DMS114 treated with DMSO at 0.1 percent for 48 hours (cell line): ENCODE data around the gene APOC3.
"Not testable (repeated sequence)": the region's sequence is repeated elsewhere in the genome, so short reads cannot be mapped to it uniquely, and the experiment has no call there.

Experiments used
- DNase-seq: peaks from one replicate; lab custom pipeline; 2025; ENCODE audit not compliant: unreplicated experiment; lab: John Stamatoyannopoulos, UW

The APOC3 gene

GRCh38 chr11:116830184-116830912 lies 641 bp downstream of the APOC3 start:
- DNase-seq, result no peak

DNA sequence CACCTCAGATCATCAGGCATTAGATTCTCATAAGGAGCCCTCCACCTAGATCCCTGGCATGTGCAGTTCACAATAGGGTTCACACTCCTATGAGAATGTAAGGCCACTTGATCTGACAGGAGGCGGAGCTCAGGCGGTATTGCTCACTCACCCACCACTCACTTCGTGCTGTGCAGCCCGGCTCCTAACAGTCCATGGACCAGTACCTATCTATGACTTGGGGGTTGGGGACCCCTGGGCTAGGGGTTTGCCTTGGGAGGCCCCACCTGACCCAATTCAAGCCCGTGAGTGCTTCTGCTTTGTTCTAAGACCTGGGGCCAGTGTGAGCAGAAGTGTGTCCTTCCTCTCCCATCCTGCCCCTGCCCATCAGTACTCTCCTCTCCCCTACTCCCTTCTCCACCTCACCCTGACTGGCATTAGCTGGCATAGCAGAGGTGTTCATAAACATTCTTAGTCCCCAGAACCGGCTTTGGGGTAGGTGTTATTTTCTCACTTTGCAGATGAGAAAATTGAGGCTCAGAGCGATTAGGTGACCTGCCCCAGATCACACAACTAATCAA lies 2.2 kb downstream of the APOC3 start:
- DNase-seq, result no peak

GRCh38 chr11:116832350-116833290 lies 2.9 kb downstream of the APOC3 start:
- DNase-seq, result no peak

DNA sequence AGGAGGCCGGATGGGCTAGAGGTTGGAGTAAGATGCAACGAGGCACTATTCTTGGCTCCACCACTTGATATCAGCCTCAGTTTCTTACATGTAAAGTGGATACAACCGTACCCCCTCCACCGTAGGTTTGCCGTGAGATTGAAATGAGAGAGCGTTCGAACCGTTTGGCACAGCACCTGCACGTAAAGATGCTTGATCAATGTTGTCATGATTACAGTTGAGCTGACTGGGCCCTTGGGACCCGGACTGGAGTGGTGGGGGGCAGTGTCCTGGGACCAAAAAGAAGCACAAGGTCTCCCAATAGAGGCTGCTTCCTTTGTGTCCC lies 3.7 kb downstream of the APOC3 start:
- DNase-seq, result no peak

DNA sequence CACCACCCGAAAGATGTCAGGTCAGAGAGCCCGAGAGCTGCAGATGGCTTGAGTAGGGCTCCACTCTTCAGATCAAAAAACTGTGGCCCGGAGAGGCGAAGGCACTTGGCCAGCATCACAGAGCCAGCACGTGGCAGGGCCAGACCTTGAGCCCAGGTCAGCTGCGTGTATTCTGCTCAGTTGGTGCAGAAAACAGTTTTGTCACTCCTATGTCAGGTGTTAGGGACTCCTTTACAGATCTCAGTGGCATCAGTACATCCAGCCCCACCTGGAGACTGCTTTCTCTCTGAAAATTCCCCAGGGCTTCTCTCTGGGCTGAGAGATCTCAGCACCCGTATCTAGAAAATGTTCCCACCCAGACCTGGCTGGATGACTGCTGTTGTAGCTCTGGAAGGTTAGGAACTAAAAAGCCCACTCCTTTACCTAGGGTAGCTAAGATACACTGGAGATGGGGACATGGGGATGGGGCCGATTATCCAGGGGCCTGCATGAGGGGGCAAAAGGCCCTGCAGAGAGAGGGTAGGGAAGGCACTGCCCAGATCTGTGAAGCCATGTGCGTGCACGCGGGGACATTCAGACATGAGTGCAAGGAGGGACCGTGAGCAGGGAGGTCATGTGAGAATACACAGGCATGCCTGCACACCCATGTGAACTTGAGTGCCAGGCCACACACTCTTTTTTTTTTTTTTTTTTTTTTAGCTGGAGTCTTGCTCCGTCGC lies 4.3 kb downstream of the APOC3 start:
- DNase-seq, result no peak

DNA sequence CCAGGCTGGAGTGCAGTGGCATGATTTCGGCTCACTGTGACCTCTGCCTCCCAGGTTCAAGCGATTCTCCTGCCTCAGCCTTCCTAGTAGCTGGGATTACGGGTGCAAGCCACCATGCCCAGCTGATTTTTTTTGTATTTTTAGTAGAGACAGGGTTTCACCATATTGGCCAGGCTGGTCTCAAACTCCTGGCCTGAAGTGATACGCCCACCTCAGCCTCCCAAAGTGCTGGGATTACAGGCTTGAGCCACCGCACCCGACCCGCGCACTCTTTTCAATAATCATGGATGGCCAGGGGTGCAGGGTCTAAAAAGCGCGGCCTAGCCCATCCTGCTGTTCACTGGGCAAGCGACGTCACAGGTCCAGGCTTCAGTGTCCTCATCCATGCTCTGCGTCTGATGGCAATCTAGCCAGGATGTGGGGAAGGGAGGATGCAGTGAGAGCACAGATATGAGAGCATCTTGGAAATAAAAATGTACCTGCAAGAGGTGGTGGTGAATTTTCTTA lies 4.9 kb downstream of the APOC3 start:
- DNase-seq, result not testable (repeated sequence)

DNA sequence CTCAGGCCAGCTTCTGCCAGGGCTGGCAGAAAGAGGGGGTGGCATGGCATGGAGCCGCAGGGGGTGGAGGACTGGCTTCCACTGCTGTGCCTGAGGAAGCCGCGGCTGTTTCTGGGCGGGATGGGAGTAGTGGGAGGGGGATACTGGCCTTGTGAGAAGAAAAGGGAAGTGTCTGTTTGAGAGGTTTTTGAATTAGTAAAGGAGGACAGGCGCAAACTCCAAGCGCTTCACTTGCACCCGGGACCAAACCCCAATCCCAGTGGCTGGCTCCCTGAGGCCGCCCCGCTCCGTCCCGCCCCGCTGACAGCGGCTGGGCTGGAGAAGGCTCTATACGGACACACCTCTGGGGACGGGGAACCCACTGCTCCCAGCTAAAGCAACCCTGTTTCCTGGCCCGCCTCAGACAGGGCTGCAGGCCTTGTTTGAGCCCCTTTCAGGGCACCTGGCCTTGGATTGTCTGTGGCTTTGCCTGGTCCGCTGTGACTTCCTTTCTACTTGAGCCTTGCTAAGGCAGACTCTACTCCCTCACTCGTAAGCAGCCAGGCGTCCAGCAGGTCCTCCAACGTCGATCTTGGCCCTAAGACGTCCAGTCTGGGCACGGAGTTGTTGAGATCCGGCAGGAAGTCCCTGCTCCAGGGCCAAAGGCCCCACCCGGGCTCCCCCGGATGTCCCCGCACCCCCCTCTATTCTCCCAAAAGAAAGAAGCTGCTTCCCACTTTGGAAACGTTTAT lies 5.5 kb downstream of the APOC3 start:
- no peak for DNase-seq

DNA sequence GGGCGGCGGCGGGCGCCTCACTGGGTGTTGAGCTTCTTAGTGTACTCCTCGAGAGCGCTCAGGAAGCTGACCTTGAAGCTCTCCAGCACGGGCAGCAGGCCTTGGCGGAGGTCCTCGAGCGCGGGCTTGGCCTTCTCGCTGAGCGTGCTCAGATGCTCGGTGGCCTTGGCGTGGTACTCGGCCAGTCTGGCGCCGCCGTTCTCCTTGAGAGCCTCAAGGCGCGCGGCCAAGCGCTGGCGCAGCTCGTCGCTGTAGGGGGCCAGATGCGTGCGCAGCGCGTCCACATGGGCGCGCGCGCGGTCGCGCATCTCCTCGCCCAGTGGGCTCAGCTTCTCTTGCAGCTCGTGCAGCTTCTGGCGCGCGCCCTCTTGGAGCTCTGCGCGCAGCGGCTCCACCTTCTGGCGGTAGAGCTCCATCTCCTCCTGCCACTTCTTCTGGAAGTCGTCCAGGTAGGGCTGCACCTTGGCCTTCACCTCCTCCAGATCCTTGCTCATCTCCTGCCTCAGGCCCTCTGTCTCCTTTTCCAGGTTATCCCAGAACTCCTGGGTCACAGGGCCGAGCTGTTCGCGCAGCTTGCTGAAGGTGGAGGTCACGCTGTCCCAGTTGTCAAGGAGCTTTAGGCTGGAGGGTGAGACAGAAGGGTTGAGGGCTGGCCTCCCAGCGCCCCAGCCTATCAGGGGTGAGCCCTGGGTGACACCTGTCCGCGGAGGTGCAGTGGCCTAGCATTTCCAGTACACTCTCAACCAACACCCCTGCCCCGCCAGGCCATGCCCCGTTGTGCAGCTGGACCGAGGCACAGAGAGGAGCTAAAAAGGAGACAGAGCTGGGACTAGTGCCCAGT lies 6.3 kb downstream of the APOC3 start:
- DNase-seq, result peak; percentile 60

GRCh38 chr11:116836632-116836991 lies 6.9 kb downstream of the APOC3 start:
- DNase-seq, result no peak

- no peak for DNase-seq
These were observed 7.8 kb downstream of the APOC3 start, which contains the start of gene APOA1 for GRCh38 chr11:116837231-116838091. APOA1 (minus strand) TSS chr11:116837622; CDS start chr11:116837387, 235 bp downstream.

GRCh38 chr11:116838321-116839084 lies 8.8 kb downstream of the APOC3 start:
- no peak for DNase-seq

GRCh38 chr11:116840224-116840745 lies 10.6 kb downstream of the APOC3 start:
- DNase-seq, result no peak

GRCh38 chr11:116840746-116841296 lies 11.1 kb downstream of the APOC3 start:
- no peak for DNase-seq

GRCh38 chr11:116842117-116842516 lies 12.4 kb downstream of the APOC3 start:
- DNase-seq, result no peak

- no peak for DNase-seq
These were observed 13.2 kb downstream of the APOC3 start for GRCh38 chr11:116842909-116843308.

- DNase-seq, result no peak
These were observed 14.0 kb downstream of the APOC3 start for GRCh38 chr11:116843661-116844060.

GRCh38 chr11:116844722-116845121 lies 15.0 kb downstream of the APOC3 start:
- no peak for DNase-seq
